Keratinocyte (primary cell): ENCODE results near the gene CHN2.

Source experiments
- CTCF ChIP-seq, 3 experiments: IDR thresholded peaks in 1 of 3; conservative IDR thresholded peaks in 1 of 3; optimal IDR thresholded peaks in 1 of 3; 2 replicates in 2 of 3; 3 replicates in 1 of 3; pipeline versions ENCODE3 to v1.5.1; 2011; ENCODE audit warnings: low read length in 3 of 3, mild to moderate bottlenecking in 3 of 3, moderate library complexity in 2 of 3, control low read depth in 1 of 3, inconsistent platforms in 1 of 3; ENCODE audit not compliant: insufficient read depth in 2 of 3; ENCODE audit errors: extremely low read depth in 1 of 3
- EZH2 ChIP-seq: IDR thresholded peaks from one replicate; pipeline ENCODE4 v1.6.1; 2012; ENCODE audit warnings: inconsistent platforms, mild to moderate bottlenecking, low read length, moderate library complexity

GRCh38 chr7:29365423-29365822, 170.8 kb downstream of the CHN2 start:
- TF ChIP-seq CTCF (optimal IDR thresholded peaks at IDR 0.05 in 1 of 3, IDR thresholded peaks at IDR 0.05 in 1 of 3, conservative IDR thresholded peaks at IDR 0.05 in 1 of 3; ENCODE audit: extremely low read depth in 1 of 3, insufficient read depth in 2 of 3, low read length in 3 of 3) (no peak), EZH2 (no peak)
